Activated CD4-positive, alpha-beta T cell treated with anti-CD3 and anti-CD28 coated beads, Interleukin-2, amount 50 U/mL, for 48 hours (primary cell): ENCODE results near the gene TRAPPC6A.

Experiments used
- DNase-seq, 2 experiments: peaks; one replicate each; pipeline ENCODE4 v3.0.0-alpha.2; 2020

The TRAPPC6A gene

GRCh38 chr19:45146251-45146650, 31.8 kb downstream of the TRAPPC6A start:
- no peak for DNase-seq

- DNase-seq = no peak
Observed at GRCh38 chr19:45145270-45146189, 32.5 kb downstream of the TRAPPC6A start.

DNA sequence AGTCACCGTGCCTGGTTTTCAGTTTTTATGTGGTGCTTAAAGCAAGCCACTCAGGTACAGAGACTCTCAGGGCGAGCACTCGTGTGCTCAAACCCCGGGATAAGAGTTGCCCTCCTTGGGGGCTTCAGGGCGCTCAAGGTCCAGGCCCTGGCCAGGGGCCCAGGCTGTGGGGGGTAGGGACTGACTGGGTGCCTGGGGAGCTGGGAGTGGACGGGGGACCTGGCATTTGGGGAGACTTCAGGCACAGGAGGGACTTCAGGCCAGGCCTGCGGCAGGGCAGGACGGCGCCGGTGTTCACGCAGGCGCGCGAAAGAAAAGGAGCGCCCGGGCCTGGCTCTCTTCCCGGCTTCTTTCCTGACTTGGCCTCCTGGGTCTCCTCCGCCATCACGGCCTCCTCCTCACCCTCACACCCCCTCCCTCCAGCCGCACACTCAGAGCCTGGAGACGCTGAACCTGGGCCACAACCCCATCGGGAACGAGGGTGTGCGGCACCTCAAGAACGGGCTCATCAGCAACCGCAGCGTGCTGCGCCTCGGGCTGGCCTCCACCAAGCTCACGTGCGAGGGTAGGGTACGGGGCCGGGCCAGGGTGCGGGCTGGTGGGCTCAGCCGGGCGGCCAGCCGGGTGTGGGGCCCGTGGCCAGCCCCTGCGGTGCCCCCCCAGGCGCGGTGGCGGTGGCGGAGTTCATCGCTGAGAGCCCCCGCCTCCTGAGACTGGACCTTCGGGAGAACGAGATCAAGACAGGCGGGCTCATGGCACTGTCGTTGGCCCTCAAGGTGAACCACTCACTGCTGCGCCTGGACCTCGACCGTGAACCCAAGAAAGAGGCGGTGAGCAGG, 33.4 kb downstream of the TRAPPC6A start:
- no peak for DNase-seq

GRCh38 chr19:45142726-45143110, 35.3 kb downstream of the TRAPPC6A start:
- DNase-seq = no peak

- no peak for DNase-seq
Observed at GRCh38 chr19:45142016-45142725, 35.9 kb downstream of the TRAPPC6A start.

DNA sequence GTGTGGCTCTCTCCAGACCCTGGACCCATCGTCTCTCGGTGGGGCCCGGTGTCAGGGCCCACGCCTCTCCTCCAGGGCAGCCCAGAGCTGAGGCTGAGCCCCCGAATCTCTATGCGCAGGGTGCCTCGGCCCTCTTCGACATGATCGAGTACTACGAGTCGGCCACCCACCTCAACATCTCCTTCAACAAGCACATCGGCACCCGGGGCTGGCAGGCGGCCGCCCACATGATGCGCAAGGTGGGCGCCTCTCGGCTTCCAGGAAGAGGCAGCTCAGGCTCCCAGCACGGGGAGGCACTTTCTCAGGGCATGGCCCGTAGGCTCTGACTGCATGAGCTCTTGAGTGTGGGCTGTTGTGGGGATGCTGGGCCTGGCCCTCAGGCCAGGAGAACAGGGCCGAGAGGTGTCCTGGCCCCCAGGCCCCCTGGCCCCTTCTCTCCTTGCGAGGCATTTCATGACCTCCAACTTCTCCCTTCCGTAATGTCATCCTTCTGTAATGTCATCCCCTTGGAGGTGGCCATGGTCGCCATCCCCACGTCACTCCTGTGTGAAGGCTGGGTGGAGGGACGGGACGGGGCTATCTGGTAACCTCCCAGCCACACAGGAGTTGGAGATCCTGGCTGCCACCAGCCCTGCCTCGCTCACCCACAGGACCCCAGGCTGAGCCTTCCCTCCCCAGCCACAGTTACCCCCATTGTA, 36.7 kb downstream of the TRAPPC6A start:
- no peak for DNase-seq

DNA sequence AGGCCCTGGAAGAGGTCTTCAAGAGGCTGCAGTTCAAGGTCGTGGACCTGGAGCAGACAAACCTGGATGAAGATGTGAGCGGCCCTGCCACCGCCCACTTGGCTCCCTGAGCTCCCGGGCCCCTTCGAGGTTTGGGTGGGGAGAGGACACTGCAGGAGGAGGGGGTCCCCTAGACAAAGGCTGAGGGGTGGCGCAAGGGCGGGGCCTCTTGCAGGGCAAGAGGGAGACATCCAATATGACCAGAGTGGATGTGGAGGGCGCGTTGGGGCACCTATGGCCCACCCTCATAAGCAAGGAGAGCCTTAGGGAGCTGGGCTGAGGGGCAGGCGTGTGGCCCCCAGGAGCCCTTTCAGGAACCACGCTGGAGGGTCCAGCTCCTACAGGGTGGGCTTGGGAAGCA, 37.5 kb downstream of the TRAPPC6A start:
- DNase-seq = no peak

- no peak for DNase-seq
Observed at GRCh38 chr19:45140144-45140503, 37.9 kb downstream of the TRAPPC6A start.

DNA sequence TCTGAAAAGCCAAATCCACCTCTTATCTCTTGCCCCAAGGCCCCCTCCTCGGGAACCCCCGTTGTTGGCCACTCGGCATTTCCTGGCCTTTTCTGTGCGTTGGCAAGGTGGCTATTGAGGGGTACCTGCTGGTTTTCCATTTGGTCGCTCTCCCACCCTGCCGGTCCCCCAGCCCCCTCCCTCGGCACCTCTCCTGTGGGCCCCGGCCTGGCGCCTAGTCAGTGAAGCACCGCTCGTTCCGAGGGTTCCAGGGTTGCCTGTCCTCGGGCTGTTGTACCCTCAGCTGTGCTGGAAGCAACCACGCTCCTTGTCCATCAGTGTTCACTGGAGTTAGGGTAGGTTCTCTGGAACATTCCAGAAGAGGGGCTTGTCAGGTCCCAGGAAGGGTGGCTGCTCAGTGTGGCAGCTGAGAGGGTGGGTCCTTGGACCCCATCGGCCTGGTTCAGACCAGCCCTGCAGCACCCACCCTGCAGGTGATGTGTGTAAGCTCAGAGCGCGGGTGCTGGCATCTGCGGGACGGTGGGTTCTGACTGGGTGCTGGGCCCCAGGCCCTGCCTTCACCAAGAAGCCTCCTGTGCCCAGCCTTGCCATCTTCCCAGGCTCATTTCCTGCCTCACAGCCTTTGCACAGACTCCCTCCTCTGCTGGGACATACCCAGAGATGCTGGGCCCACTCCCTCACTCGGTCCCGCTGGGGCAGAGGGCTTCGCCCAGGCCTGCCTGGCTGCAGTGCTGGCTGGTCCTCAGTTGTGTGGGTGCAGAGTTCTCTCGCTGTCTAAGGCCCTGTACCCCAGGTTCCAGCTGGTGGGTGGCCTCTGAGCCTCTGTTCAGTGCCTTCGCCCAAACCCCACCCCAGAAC, 38.5 kb downstream of the TRAPPC6A start:
- DNase-seq = no peak

DNA sequence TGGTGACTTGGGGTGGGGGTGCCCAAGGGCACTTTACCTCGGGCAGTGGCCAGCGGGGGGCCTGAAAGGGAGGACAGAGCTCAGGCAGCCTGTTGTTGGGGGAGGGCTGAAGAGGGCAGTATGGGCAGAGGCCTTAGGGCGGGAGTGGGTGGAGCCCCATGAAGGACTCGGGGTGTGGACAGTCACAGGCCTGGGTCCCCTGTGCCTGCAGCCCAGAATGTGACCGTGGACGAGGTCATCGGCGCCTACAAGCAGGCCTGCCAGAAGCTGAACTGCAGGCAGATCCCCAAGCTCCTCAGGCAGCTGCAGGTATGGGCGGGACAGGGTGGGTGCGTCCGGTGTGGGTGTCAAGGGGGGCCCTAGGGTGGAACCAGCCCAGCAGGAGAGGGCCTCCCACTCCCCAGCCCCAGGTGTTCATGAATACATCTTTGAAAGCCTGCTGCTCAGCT, 39.7 kb downstream of the TRAPPC6A start:
- no peak for DNase-seq

GRCh38 chr19:45137179-45137761, 40.8 kb downstream of the TRAPPC6A start:
- DNase-seq = no peak

GRCh38 chr19:45136507-45137178, 41.4 kb downstream of the TRAPPC6A start:
- DNase-seq = no peak

DNA sequence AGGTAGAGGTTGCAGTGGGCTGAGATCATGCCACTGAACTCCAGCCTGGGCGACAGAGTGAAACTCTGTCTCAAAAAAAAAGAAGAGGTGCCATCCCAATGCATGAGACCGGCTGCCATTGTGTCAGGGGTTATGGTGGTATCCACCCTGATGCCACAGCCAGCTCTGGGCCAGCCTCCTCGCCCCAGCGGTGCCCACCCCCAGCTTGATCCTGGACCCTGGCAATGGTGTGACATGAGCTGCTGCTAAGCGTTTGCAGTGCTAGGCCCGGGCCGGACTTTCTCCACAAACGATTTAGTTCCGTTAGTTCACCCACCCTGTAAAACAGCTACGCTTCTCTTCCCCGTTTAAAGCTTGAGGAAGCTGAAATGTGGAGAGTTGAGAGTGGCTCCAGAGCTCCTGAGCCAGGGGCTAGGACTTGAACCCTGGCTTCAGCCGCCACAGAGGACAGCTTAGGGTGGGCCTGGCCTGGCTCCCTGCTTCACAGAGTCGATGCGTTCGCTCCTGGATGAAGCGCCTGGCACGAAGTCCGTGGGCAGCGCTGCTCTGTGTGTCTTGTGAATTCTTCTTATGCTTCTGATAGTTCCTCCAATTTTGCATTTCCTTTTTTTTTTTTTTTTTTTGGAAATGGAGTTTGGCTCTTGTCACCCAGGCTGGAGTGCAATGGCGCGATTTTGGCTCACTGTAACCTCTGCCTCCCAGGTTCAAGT, 42.7 kb downstream of the TRAPPC6A start:
- no peak for DNase-seq

GRCh38 chr19:45133661-45134060, 44.4 kb downstream of the TRAPPC6A start:
- DNase-seq = no peak

DNA sequence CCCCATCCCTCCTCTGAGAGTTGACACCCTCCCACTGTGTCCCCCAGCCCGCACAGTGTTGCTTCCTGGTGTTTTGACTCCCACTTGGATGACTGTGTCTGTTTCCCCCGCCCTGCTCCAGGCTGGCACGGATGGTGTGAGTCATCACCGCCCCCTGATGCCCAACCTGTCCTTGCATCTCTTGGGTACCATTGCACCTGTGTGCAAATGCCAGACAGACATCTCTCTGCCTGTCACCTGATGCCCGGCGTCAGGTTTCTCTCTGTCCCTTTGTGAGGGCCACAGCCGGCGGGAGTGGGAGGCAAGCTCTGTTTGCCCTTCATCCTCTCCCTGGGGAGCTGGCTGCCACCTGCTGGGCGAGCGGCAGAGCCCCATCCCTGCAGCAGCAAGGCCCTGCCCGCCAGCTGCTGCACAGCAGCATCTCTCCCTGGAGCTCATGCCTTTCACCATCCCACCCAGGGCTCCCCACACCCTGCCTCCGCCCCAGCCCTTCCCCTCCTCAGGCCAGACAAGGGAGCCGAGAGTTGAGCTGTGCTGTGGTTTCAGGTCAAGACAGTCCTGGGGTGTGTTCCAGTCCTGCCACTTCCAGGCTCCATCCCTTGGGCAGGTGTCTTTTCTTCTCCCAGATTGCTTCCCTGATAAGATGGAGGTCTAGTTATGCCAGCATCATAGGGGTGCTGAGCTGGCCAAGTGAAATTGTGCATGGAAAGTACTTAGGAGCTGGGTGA, 47.0 kb downstream of the TRAPPC6A start:
- DNase-seq = no peak

- DNase-seq = no peak
Observed at GRCh38 chr19:45130236-45130635, 47.8 kb downstream of the TRAPPC6A start.

DNA sequence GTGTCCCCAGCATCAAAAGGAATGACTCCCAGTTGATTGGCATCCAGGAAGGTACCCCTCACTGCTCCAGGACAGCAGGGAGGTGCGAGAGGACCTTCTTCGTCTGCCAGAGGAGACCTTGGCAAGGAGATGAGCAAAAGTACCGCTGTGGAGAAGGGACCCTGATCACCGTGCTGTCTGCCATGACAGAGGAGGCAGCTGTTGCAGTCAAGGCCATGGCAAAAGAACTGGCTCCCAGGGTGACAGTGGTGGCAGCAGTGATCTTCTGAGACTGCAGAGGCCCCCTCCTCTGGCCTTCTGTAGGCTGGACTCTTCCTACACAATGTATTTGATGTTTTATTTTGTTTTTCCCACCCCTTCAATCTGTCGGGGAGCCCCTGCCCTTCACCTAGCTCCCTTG, 49.2 kb downstream of the TRAPPC6A start:
- no peak for DNase-seq

- DNase-seq = no peak
Observed at GRCh38 chr19:45128146-45128545, 49.9 kb downstream of the TRAPPC6A start.

DNA sequence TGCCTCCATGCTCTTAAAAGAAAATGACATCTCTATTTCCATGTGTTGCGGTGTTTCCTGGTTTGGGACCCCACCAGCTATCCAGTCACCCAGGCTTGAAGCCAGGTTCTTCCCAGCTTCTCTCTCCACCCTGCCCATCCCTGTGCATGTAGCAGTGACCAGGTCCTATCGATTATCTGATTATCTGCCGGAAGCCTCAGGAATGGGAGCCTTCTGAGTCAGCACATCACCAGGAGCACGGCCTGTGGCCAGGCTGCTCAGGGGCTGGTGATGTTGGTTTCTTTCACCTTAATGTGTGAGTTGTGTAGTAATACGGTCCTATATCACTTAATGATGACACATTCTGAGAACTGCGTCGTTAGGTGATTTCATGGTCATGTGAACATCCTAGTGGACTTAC, 51.4 kb downstream of the TRAPPC6A start:
- no peak for DNase-seq
